ENCODE measurements around the gene LGALS9B.
"Not testable (repeated sequence)": the region's sequence is repeated elsewhere in the genome, so short reads cannot be mapped to it uniquely, and the experiment has no call there.

Gene LGALS9B

DNA sequence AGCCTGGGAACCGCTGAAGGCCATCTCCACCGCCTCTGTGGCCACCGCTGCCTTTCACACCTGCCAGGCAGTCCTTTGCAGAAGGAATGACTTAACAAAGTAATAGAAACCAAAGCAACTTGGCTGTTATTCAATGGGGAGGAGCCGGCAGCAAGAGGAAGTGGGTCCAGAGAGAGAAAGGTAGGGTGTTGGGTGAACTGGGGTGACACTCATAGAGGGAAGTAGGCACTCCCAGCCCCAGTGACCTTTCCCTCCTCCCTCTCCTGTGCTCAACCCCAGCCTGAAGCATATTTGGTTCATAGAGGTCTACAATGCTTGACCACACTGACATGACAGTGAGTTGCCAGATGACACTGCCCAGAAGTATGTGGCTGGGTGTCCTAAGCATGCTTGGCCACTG lies at the start of gene LGALS9B:
TSS of gene LGALS9B (minus strand) at position 93 of the 400 bp plus-strand sequence. CDS start at position 24, 69 bp downstream.
- DNase-seq (ENCODE audit: insufficient read length, low spot score); FAIRE-seq: not testable (repeated sequence)

GRCh38 chr17:20516986-20517385 lies 49.6 kb upstream of the LGALS9B start:
- not testable (repeated sequence) for DNase-seq (ENCODE audit: insufficient read length, low spot score); FAIRE-seq

GRCh38 chr17:20515099-20515498 lies 47.8 kb upstream of the LGALS9B start:
- FAIRE-seq; DNase-seq (ENCODE audit: insufficient read length, low spot score): not testable (repeated sequence)

GRCh38 chr17:20513539-20513938 lies 46.2 kb upstream of the LGALS9B start:
- not testable (repeated sequence) for FAIRE-seq

DNA sequence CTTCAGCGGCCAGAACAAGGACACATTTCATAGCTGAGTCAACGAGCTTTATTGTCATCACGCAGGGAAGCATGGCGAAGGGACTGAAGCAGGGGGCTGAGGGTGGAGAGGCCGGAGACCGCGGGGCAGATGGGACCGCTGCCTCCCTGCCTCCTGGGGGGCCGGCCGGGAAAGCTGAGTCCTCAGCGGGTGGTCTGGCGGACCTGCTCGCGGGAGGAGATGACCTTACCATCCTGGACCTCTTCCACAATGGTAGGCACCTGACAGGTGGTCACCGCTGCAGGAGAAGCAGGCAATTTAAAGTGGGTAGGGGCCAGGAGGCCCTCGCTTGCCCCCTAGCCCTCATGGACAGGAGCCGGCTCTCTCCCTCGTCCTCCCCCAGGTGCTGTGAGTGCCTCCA lies 45.0 kb upstream of the LGALS9B start:
- not testable (repeated sequence) for DNase-seq (ENCODE audit: insufficient read length, low spot score); FAIRE-seq

More at GRCh38 chr17:20513539-20513938, 46.2 kb upstream of the LGALS9B start:
- not testable (repeated sequence) for DNase-seq (ENCODE audit: insufficient read length, low spot score)

DNA sequence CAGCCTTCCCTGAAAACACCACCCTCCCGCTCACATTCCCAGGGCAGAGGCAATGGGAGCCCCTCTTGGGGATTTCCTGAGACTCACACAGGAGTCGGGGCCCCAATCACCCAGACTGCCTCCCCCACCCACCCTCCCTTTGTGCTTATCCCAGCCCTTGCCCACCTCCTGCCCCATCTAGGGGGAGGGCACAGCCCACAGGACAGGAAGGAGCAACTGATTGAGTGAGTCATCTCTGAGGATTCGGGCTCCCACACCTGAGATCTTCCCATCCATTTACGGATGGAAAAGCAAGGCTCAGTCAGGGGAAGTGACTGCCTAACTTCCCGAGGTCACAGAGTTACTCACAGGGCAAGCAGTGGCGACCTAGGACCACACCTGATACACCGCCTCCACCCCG lies 44.4 kb upstream of the LGALS9B start:
- not testable (repeated sequence) for FAIRE-seq; DNase-seq (ENCODE audit: insufficient read length, low spot score)

- DNase-seq (ENCODE audit: insufficient read length, low spot score); FAIRE-seq: not testable (repeated sequence)
Measured at GRCh38 chr17:20505333-20505732, 38.0 kb upstream of the LGALS9B start.

DNA sequence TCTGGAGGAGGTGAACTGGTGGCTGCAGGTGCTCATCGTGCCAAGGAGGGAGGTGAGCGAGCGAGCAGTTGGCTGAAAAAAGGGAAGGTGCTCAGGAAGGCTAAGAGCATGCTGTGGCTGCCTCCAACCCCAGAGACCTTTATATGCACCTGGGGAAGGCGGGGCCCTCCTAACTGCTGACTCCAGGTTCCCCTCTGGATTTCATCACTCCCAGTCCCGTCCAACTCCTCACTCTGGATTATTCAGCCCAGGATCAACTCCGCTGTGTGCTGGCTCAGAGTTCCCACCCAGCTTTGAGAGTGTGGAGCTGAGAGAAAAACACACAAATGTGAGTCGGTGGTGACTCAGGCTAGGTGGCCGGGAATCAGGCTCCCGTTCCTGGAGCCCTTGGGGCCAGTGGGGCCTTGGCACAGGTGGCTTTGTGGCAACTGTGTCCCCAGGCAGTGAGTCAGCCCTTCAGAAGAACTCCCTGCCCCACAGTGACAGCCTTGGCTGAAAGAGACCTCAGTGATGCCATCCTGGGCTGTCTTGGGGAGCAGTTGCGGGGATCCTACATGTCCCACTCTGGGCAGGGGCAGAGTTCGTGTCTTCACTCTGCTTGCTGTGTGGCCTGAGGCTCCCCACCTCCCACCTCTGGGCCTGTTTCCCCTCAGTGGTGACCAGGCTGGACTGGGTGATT lies 37.2 kb upstream of the LGALS9B start:
- not testable (repeated sequence) for DNase-seq (ENCODE audit: insufficient read length, low spot score); FAIRE-seq

GRCh38 chr17:20501896-20502295 lies 34.6 kb upstream of the LGALS9B start:
- FAIRE-seq; DNase-seq (ENCODE audit: insufficient read length, low spot score): not testable (repeated sequence)

GRCh38 chr17:20500346-20500745 lies 33.0 kb upstream of the LGALS9B start:
- DNase-seq (ENCODE audit: insufficient read length, low spot score); FAIRE-seq: not testable (repeated sequence)

DNA sequence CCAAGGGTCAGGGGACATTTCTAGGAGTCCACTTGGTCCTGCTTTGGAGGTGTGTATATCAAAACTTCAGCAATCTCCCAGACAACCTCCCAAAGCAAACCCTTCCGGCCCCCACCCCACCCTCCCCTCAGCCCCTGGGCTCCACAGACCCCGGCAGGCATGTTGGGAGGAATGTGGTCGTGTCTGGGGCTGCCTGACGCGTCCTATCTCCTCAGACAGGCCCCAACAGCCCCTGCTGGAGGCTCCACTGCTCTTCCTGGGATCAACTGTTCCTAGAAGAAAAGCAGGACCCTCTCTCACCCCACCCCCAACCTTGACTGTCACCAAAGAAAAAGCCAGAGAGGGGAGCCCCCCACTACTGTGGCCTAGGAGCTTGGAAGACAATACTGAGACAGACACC lies 28.1 kb upstream of the LGALS9B start:
- FAIRE-seq; DNase-seq (ENCODE audit: insufficient read length, low spot score): not testable (repeated sequence)

- DNase-seq (ENCODE audit: insufficient read length, low spot score); FAIRE-seq: not testable (repeated sequence)
Measured at GRCh38 chr17:20494735-20495134, 27.4 kb upstream of the LGALS9B start.

- not testable (repeated sequence) for FAIRE-seq; DNase-seq (ENCODE audit: insufficient read length, low spot score)
Measured at GRCh38 chr17:20494147-20494546, 26.8 kb upstream of the LGALS9B start.

- not testable (repeated sequence) for FAIRE-seq; DNase-seq (ENCODE audit: insufficient read length, low spot score)
Measured at GRCh38 chr17:20492971-20493370, 25.6 kb upstream of the LGALS9B start.

- not testable (repeated sequence) for FAIRE-seq
Measured at GRCh38 chr17:20492099-20492498, 24.8 kb upstream of the LGALS9B start.

DNA sequence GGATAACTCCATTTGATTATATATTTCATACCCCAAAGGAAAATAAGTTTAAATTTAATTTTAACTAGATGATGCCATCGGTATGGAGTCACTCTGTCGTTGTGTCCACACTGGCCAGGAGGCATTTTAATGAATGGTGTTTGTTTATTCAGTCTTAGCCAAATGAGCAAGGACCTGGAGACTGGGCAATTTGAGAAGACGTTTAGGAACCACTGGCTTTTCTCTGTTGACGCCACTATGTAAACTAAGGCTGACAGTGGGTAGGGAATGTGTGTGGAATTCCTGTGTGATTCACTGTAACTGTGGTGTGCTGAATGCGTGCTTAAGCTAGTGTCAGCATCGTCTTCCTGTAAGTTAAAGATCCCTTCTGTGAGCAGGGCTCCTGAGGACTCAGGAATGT lies 17.6 kb upstream of the LGALS9B start:
- peak; percentile 43 for FAIRE-seq

More at GRCh38 chr17:20492099-20492498, 24.8 kb upstream of the LGALS9B start:
- DNase-seq (ENCODE audit: insufficient read length, low spot score) = not testable (repeated sequence)

GRCh38 chr17:20479889-20480591 lies 12.7 kb upstream of the LGALS9B start:
- FAIRE-seq; DNase-seq (ENCODE audit: insufficient read length, low spot score): not testable (repeated sequence)

More for the DNA sequence above, 17.6 kb upstream of the LGALS9B start:
- not testable (repeated sequence) for DNase-seq (ENCODE audit: insufficient read length, low spot score)

DNA sequence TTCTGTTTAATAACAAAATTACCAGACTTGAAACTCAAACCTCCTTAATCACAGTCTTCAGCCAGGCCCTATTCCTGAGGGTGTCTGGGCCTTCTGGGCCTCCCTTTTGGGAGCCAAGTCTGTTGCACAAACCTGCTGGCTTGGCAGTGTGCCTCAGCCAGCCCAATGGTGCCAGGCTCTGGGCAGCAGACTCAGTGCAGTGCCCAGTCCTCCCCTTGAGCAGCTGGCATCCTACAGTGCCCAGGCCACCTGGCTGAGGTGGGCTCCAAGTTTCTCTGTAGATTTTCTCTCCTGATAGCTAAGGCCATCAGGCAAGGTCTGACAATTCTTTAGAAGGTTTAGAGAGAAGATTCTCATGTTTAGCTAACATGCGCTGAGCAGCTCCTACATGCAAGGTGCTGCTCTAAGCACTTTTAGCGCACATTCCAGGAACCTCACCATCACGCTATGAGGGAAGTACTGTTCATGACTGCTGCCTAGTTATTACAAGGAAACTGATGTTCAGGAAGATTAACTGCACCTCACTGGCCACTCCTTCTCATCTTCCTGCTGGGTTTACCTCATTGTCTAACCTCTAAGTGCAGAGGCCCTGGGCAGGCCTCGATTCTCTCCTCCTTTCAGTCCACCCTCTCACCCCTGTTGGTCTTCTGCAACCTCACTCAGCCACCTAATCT lies 10.2 kb upstream of the LGALS9B start:
- not testable (repeated sequence) for FAIRE-seq; DNase-seq (ENCODE audit: insufficient read length, low spot score)

GRCh38 chr17:20475137-20475831 lies 7.9 kb upstream of the LGALS9B start:
- not testable (repeated sequence) for DNase-seq (ENCODE audit: insufficient read length, low spot score); FAIRE-seq

GRCh38 chr17:20474081-20474480 lies 6.7 kb upstream of the LGALS9B start:
- FAIRE-seq; DNase-seq (ENCODE audit: insufficient read length, low spot score): not testable (repeated sequence)

Measured in H54 (cell line).